Left ventricle myocardium inferior (tissue), 1 donor: ENCODE data around the gene MOB3C. TPM values are rescaled to one million over a fixed set of nuclear protein-coding genes. Genes with fewer than 3 reads are reported as not detected.

Experiments
- DNase-seq: peaks from one replicate; pipeline ENCODE4 v3.0.0-alpha.2; 2020
- H3K27ac ChIP-seq: fragments of 200-600 bp; replicated peaks from 2 replicates; pipeline ENCODE4 v1.8.0; 2021
- H3K27me3 ChIP-seq: fragments of 200-600 bp; 2 replicates; pipeline ENCODE4 v1.8.0; 2021; ENCODE audit warnings: low read depth
- H3K36me3 ChIP-seq: fragments of 200-600 bp; 2 replicates; pipeline ENCODE4 v1.8.0; 2021
- H3K4me1 ChIP-seq: fragments of 200-600 bp; 2 replicates; pipeline ENCODE4 v1.8.0; 2021
- H3K4me3 ChIP-seq: fragments of 200-600 bp; 2 replicates; pipeline ENCODE4 v1.8.0; 2021; ENCODE audit warnings: mild to moderate bottlenecking, moderate library complexity
- H3K9me3 ChIP-seq: fragments of 200-600 bp; replicated peaks from 2 replicates; pipeline ENCODE4 v1.8.0; 2021
- intact Hi-C: fragments of 100-400 bp; cut with micrococcal nuclease; formaldehyde crosslinking; loops from one replicate; pipeline ENCODE4 v1.11.0; 2022
- total RNA-seq: library from RNA; stranded (reverse); fragmentation: NEBNext Ultra II Directional; extraction: Animal tissue kit (Norgen Biotek cat#: 25700); gene quantifications from one replicate; pipeline ENCODE4 v1.2.1, GENCODE V29; 2021
- TF ChIP-seq, protein P1 (sequence below): fragments of 200-600 bp; IDR thresholded peaks from 2 replicates; pipeline ENCODE4 v1.8.0; 2021; ENCODE audit warnings: antibody characterized with exemption, mild to moderate bottlenecking, borderline replicate concordance
- donor health status: DM: no; HTN: yes; CAD: no; lungs with severe emphysema.

MOB3C gene
- total RNA-seq, 1 donor from 2014 or later = 12.8 TPM

DNA sequence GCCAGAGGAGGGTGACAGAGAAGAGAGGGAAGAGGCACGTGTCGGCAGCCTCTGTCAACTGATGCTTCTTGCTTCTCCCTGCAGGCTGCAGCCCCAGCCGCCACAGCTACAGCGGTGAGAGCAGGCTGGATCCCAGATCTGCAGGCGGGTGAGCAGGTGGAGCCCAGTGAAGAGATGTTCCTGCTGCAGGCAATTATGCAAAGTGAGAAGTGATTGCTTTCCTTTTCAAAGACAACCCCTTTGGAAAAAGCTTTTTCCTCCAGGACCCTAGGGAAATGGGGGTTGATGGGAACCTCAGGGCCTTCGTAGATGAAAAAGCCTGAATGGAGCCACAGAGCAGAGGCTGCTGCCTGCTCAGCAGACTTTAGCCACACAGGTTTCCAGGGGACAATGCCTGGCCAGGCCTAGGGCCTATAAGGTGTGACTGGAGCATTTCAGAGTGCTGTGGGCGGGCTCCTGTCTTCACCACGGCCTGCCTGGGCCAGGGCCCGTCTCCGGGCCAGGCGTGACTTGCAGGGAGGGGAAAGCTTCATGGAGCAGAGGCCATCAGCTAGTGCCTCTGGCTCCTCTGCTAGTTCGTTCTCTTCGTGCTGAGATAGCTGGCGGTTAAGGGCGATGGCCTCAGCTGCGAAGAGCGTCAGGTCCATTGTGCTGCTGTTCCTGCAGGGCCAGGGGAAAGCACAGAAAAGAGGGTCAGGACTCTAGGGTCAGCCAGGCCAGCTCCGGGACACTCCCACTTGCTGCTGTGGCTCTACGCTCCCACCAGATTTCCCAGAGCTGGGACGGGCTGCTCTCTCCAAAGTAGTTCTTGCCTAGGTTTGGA lies 58.3 kb downstream of the MOB3C start:
- no peaks in the 10 kb centered on the region for H3K9me3 ChIP-seq
- TF ChIP-seq, protein P1, sequence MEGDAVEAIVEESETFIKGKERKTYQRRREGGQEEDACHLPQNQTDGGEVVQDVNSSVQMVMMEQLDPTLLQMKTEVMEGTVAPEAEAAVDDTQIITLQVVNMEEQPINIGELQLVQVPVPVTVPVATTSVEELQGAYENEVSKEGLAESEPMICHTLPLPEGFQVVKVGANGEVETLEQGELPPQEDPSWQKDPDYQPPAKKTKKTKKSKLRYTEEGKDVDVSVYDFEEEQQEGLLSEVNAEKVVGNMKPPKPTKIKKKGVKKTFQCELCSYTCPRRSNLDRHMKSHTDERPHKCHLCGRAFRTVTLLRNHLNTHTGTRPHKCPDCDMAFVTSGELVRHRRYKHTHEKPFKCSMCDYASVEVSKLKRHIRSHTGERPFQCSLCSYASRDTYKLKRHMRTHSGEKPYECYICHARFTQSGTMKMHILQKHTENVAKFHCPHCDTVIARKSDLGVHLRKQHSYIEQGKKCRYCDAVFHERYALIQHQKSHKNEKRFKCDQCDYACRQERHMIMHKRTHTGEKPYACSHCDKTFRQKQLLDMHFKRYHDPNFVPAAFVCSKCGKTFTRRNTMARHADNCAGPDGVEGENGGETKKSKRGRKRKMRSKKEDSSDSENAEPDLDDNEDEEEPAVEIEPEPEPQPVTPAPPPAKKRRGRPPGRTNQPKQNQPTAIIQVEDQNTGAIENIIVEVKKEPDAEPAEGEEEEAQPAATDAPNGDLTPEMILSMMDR = no peak
- no peak overlapping the region for H3K27ac ChIP-seq
- intact Hi-C loops = no loop called here
- peaks cover 7% of the 10 kb centered on the region for H3K4me1 ChIP-seq
- no peak for DNase-seq
- H3K27me3 ChIP-seq = no peaks in the 10 kb centered on the region
- H3K4me3 ChIP-seq = no peak overlapping the region
- peaks cover 60% of the 10 kb centered on the region for H3K36me3 ChIP-seq

Other genes starting within 250 kb of the MOB3C start
- gene FAAH, start 222.5 kb downstream of the MOB3C start, total RNA-seq = 2.8 TPM
- not detected for gene DMBX1, start 127.0 kb downstream of the MOB3C start, total RNA-seq
- not detected for gene KNCN, start 65.2 kb downstream of the MOB3C start, total RNA-seq
- gene MKNK1, start 12.5 kb downstream of the MOB3C start, total RNA-seq = 43.5 TPM
- gene ATPAF1, start 51.6 kb upstream of the MOB3C start, total RNA-seq = 235 TPM
- gene TEX38, start 55.0 kb upstream of the MOB3C start, total RNA-seq = 0.22 TPM
- 59.0 TPM for gene EFCAB14, start 102.3 kb upstream of the MOB3C start, total RNA-seq
- 11.5 TPM for gene CYP4B1, start 182.2 kb upstream of the MOB3C start, total RNA-seq